ENCODE data around the gene CASP6. TPM values are rescaled to one million over a fixed set of nuclear protein-coding genes. Genes with fewer than 3 reads are reported as not detected.

The CASP6 gene
- total RNA-seq, 4 donors from 2014 or later, result 17.0 to 121 (median 43.7) TPM

GRCh38 chr4:109645874-109646710 lies 57.2 kb downstream of the CASP6 start:
- H3K27ac ChIP-seq, result no peak overlapping the region
- H3K9me3 ChIP-seq, result no peaks in the 10 kb centered on the region
- no peaks in the 10 kb centered on the region for H3K27me3 ChIP-seq
- intact Hi-C loops (cut with DNase I; ENCODE audit: low total_unique reads), result no loop called here
- DNase-seq, result no peak
- TF ChIP-seq POLR2A (IDR thresholded peaks at IDR 0.05) (no peak), CTCF (IDR thresholded peaks at IDR 0.05) (no peak)
- no peak overlapping the region for H3K4me3 ChIP-seq
- no peaks in the 10 kb centered on the region for H3K36me3 ChIP-seq
- no peaks in the 10 kb centered on the region for H3K4me1 ChIP-seq

- intact Hi-C loops (cut with DNase I; ENCODE audit: low total_unique reads), result no loop called here
- Histone ChIP-seq H3K27me3 (no peaks in the 10 kb centered on the region), H3K36me3 (no peaks in the 10 kb centered on the region), H3K4me1 (no peaks in the 10 kb centered on the region), H3K27ac (no peak overlapping the region), H3K9me3 (no peaks in the 10 kb centered on the region), H3K4me3 (no peak overlapping the region)
- DNase-seq, result no peak
- TF ChIP-seq CTCF (IDR thresholded peaks at IDR 0.05), result no peak
- no peak for TF ChIP-seq POLR2A (IDR thresholded peaks at IDR 0.05)
Observed at GRCh38 chr4:109640644-109641043, 62.6 kb downstream of the CASP6 start.

Small RNA genes lying within 50 kb of the gene (small RNA-seq; reads per million reads assigned to genes)
- gene HIGD1AP14, result not detected

Other genes starting within 250 kb of the CASP6 start
- 10 to 100 TPM in 3 of 4 donors, 1 to 10 TPM in 1; 3.3 to 34.8 (median 21.4) TPM for gene MCUB, start 143.2 kb downstream of the CASP6 start, total RNA-seq
- gene PLA2G12A, start 26.6 kb upstream of the CASP6 start, total RNA-seq, result 10 to 100 TPM; 16.7 to 28.7 (median 25.5) TPM
- gene CFI, start 98.6 kb upstream of the CASP6 start, total RNA-seq, result 100 to 1,000 TPM in 1 of 4 donors, 10 to 100 TPM in 3; 48.4 to 141 (median 72.9) TPM
- 10 to 100 TPM in 1 of 4 donors, 1 to 10 TPM in 2, not detected in 1; 8.2 to 12.1 (median 9.2) TPM for gene GAR1, start 112.3 kb upstream of the CASP6 start, total RNA-seq
- 1 to 10 TPM in 1 of 4 donors, under 1 TPM in 1, not detected in 2; 0.30 to 1.5 TPM for gene RRH, start 124.5 kb upstream of the CASP6 start, total RNA-seq
- under 1 TPM in 3 of 4 donors, not detected in 1; 0.21 to 0.27 (median 0.26) TPM for gene LRIT3, start 144.7 kb upstream of the CASP6 start, total RNA-seq
- 1 to 10 TPM; 1.0 to 3.5 (median 1.5) TPM for gene EGF, start 209.4 kb upstream of the CASP6 start, total RNA-seq

Measured in uterus (tissue), 4 donors.